Natural killer cell (primary cell): ENCODE results near the gene MAP4K4. TPM values are rescaled to one million over a fixed set of nuclear protein-coding genes. Genes with fewer than 3 reads are reported as not detected.

Experiments
- ATAC-seq, 3 donors: fragments of 150-1000 bp in 2 of 3; fragments of 200-7000 bp in 1 of 3; cut with Tn5 transposase; 1 replicate in 1 of 3; 2 replicates in 2 of 3; pipeline ENCODE4 v1.10.0; 2021; ENCODE audit warnings: mild to moderate bottlenecking in 2 of 3, moderate library complexity in 2 of 3
- DNase-seq, 2 donors: peaks; one replicate each; pipeline versions ENCODE4 v3.0.0 to v3.0.0-alpha.2; 2013 to 2021; ENCODE audit warnings: mixed read lengths in 1 of 2
- H3K27ac ChIP-seq: one replicate; pipeline ENCODE4 v1.5.1; 2013; ENCODE audit warnings: mild to moderate bottlenecking, low read length
- H3K27me3 ChIP-seq: one replicate; pipeline ENCODE4 v1.6.1; 2013; ENCODE audit warnings: low read length; ENCODE audit not compliant: control insufficient read depth, insufficient read depth
- H3K36me3 ChIP-seq: one replicate; pipeline ENCODE4 v1.6.1; 2013; ENCODE audit warnings: low read length; ENCODE audit not compliant: control insufficient read depth, insufficient read depth
- H3K4me1 ChIP-seq: one replicate; pipeline ENCODE4 v1.6.1; 2013; ENCODE audit warnings: low read length; ENCODE audit not compliant: control insufficient read depth, insufficient read depth
- H3K4me3 ChIP-seq: one replicate; pipeline ENCODE4 v1.5.1; 2013; ENCODE audit warnings: low read length
- H3K9me3 ChIP-seq: one replicate; pipeline ENCODE4 v1.6.1; 2013; ENCODE audit warnings: low read length; ENCODE audit not compliant: control insufficient read depth, insufficient read depth
- H3K27ac Mint-ChIP-seq, 2 donors: one replicate each; pipeline ENCODE4 v1.8.0; 2022; ENCODE audit warnings: mild to moderate bottlenecking in 2 of 2, mixed read lengths in 2 of 2, moderate library complexity in 1 of 2
- H3K27me3 Mint-ChIP-seq, 2 donors: one replicate each; pipeline ENCODE4 v1.8.0; 2022; ENCODE audit warnings: low read depth in 2 of 2, mixed read lengths in 2 of 2
- H3K36me3 Mint-ChIP-seq: one replicate; pipeline ENCODE4 v1.8.0; 2022; ENCODE audit warnings: mixed read lengths
- H3K4me1 Mint-ChIP-seq, 2 donors: one replicate each; pipeline ENCODE4 v1.8.0; 2022; ENCODE audit warnings: mixed read lengths in 2 of 2
- H3K4me3 Mint-ChIP-seq: one replicate; pipeline ENCODE4 v1.8.0; 2022; ENCODE audit warnings: mild to moderate bottlenecking, moderate library complexity, mixed read lengths
- H3K9me3 Mint-ChIP-seq, 2 donors: one replicate each; pipeline ENCODE4 v1.8.0; 2022; ENCODE audit warnings: mixed read lengths in 2 of 2
- WGBS: methylation state at CpG from one replicate; pipeline ENCODE4 v1.1.7; 2013; ENCODE audit warnings: missing lambda C conversion rate; ENCODE audit not compliant: insufficient coverage; 5-methylcytosine and 5-hydroxymethylcytosine counted together
- intact Hi-C: fragments of 100-400 bp; cut with micrococcal nuclease; formaldehyde crosslinking; loops from one replicate; pipeline ENCODE4 v1.14.2; 2022
- total RNA-seq, 4 donors: library from RNA; stranded (reverse); fragments of 120-200 nt in 1 of 4; gene quantifications; one replicate each; pipeline versions ENCODE4 v1.2.3 to v1.2.4, GENCODE V29; 2013 to 2022
- TF ChIP-seq, protein P1 (sequence below): fragments of 200-600 bp; IDR thresholded peaks from one replicate; pipeline ENCODE4 v1.8.0; 2022; ENCODE audit warnings: antibody characterized with exemption

Gene MAP4K4
- total RNA-seq, 3 donors from 2014 or later (not counting 1 experiment from before 2014, with no cell fraction given): 60.2 to 80.3 (median 66.5) TPM

DNA sequence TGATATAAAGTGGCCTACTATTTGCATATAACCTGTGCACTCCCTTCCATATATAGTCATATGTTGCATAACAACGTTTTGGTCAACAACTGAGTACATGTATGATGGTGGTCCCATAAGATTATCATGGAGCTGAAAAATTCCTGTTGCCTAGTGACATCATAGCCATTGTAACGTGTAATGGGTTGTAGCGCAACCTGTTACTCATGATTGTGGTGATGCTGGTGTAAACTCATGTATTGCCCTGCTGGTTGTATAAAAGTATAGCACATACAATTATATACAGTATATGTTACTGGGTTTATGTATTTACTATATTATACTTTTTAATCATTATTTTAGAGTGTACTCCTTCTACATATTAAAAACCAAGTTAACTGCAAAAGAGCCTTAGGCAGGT, 149.5 kb downstream of the MAP4K4 start:
- 97% methylated on average over 3 of the region's 3 CpGs for WGBS

DNA sequence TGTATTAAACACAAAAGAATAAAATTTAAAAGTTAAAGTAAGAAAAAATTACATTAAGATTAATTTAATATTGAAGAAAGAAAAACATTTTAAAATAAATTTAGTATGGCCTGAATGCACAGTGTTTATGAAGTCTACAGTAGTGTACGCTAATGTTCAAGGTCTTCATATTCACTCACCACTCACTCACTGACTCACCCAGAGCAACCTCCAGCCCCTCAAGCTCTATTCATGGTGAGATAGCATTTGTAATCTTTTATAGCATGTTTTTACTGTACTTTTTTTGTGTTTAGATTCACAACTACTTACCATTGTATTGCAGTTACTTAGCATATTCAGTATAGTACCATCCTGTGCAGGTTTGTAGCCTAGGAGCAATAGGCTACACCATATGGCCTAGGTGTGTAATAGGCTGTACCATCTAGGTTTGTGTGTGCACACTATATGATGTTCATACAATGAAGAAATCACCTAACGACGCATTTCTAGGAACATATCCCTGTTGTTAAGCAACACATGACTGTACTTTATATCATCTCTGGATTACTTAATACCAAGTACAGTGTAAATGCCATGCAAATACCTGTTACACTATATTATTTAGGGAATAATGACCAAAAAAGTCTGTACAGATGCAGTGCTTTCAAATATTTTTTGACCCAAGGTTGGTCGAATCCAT, 150.3 kb downstream of the MAP4K4 start:
- Mint-ChIP-seq H3K27ac (no peak overlapping the region), H3K9me3 (no peaks in the 10 kb centered on the region), H3K4me1 (peaks cover 0 to 7% of the 10 kb centered on the region in 2 donors), H3K36me3 (no peaks in the 10 kb centered on the region), H3K4me3 (no peak overlapping the region), H3K27me3 (no peaks in the 10 kb centered on the region)
- no peaks in the 10 kb centered on the region for H3K4me1 ChIP-seq
- ATAC-seq (no peak), DNase-seq (no peak)
- H3K27ac ChIP-seq: no peak overlapping the region
- H3K9me3 ChIP-seq: no peaks in the 10 kb centered on the region
- TF ChIP-seq, protein P1, sequence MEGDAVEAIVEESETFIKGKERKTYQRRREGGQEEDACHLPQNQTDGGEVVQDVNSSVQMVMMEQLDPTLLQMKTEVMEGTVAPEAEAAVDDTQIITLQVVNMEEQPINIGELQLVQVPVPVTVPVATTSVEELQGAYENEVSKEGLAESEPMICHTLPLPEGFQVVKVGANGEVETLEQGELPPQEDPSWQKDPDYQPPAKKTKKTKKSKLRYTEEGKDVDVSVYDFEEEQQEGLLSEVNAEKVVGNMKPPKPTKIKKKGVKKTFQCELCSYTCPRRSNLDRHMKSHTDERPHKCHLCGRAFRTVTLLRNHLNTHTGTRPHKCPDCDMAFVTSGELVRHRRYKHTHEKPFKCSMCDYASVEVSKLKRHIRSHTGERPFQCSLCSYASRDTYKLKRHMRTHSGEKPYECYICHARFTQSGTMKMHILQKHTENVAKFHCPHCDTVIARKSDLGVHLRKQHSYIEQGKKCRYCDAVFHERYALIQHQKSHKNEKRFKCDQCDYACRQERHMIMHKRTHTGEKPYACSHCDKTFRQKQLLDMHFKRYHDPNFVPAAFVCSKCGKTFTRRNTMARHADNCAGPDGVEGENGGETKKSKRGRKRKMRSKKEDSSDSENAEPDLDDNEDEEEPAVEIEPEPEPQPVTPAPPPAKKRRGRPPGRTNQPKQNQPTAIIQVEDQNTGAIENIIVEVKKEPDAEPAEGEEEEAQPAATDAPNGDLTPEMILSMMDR: no peak
- peaks cover 61% of the 10 kb centered on the region for H3K36me3 ChIP-seq
- WGBS: 100% methylated on average over 3 of the region's 4 CpGs
- H3K27me3 ChIP-seq: no peaks in the 10 kb centered on the region
- intact Hi-C loops: no loop called here
- no peak overlapping the region for H3K4me3 ChIP-seq

More for the DNA sequence above, 149.5 kb downstream of the MAP4K4 start:
- Mint-ChIP-seq H3K36me3 (no peaks in the 10 kb centered on the region), H3K4me1 (peaks cover 7 to 15% of the 10 kb centered on the region in 2 donors), H3K9me3 (no peaks in the 10 kb centered on the region), H3K4me3 (no peak overlapping the region), H3K27me3 (no peaks in the 10 kb centered on the region), H3K27ac (no peak overlapping the region)
- Histone ChIP-seq H3K27me3 (no peaks in the 10 kb centered on the region), H3K36me3 (peaks cover 63% of the 10 kb centered on the region), H3K27ac (no peak overlapping the region), H3K4me1 (peaks cover 6% of the 10 kb centered on the region), H3K4me3 (no peak overlapping the region), H3K9me3 (no peaks in the 10 kb centered on the region)
- ATAC-seq (no peak), DNase-seq (no peak)
- intact Hi-C loops: no loop called here
- TF ChIP-seq, protein P1: no peak

DNA sequence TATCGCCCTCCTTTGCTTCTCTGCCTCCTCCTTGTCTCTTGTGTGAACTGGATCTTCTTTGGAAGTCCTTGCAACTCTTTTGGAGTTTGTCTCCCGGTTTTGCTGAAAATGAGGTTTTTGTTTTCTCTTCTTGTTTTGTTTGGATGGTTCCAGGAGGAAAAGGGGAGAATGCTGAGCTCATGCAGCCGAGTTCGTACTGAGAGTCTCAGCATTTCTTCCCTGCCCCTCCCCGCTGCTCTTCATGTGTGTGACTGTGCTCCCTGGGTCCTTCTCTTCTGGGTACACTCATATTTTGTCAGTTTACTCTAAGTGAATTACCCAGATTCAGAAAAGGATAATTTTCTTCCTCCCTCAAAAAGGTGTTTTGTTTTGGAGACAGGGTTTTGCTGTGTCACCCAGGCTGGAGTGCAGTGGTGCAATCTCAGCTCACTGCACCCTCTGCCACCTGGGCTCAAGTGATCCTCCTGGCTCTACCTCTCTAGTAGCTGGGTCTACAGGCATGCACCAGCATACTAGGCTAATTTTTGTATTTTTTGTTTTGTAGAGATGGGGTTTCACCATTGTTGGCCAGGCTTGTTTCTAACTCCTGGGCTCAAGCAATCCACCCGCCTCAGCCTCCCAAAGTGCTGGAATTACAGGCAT, 151.4 kb downstream of the MAP4K4 start:
- no peak overlapping the region for H3K4me3 ChIP-seq
- no peaks in the 10 kb centered on the region for H3K9me3 ChIP-seq
- H3K4me3 Mint-ChIP-seq: no peak overlapping the region
- H3K27me3 Mint-ChIP-seq: no peaks in the 10 kb centered on the region
- H3K4me1 ChIP-seq: no peaks in the 10 kb centered on the region
- ATAC-seq: no peak
- H3K27ac Mint-ChIP-seq: no peak overlapping the region
- H3K27ac ChIP-seq: no peak overlapping the region
- peaks cover 62% of the 10 kb centered on the region for H3K36me3 ChIP-seq
- H3K9me3 Mint-ChIP-seq: no peaks in the 10 kb centered on the region
- TF ChIP-seq, protein P1: no peak
- no peak for DNase-seq
- intact Hi-C loops: no loop called here
- H3K36me3 Mint-ChIP-seq: no peaks in the 10 kb centered on the region
- H3K27me3 ChIP-seq: no peaks in the 10 kb centered on the region
- 96% methylated on average over 6 of the region's 6 CpGs for WGBS
- no peaks in the 10 kb centered on the region for H3K4me1 Mint-ChIP-seq
